ENCODE results near the gene RAB31.

DNA sequence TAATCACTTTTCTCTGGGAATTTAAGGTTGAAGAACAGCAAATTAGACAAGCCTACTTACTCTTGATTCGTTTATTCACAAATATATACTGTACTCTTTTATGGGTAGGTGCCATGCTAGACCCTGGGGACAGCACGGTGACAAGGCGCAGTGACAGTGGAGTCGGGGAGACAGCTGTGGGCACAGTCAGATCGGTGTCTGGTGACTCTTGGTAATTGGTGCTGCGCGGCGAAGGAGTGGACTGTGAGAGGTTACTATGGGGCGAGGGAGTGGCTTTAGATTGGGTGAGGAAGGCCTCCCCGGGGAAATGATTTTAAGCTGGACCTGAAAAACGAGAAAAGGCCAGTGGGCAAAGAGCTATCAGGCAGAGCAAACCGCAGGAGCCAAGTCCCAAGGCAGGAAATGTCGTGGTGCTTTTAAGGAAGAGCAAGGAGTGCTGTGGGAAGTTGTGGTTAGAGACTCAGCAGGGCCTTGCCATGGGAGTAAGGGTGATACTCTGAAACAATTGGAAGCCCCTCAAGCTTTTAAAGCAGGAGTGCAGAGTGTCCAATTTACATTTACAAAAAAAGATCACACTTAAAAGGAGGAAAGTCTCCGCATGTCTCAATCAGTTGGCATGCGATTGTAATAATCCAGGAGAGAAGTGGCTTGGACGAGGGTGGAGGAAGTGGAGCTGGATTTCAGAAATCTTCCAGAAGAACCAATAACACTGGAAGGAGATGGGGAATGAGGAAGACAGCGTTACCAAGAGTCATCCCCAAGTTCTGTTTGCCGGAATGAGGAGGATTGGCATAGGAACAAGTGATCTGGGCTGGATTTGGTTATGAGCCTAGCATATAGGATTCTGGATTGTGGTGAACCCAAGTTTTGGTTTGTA is 141.5 kb downstream of the RAB31 start:
- TF ChIP-seq, protein P1, sequence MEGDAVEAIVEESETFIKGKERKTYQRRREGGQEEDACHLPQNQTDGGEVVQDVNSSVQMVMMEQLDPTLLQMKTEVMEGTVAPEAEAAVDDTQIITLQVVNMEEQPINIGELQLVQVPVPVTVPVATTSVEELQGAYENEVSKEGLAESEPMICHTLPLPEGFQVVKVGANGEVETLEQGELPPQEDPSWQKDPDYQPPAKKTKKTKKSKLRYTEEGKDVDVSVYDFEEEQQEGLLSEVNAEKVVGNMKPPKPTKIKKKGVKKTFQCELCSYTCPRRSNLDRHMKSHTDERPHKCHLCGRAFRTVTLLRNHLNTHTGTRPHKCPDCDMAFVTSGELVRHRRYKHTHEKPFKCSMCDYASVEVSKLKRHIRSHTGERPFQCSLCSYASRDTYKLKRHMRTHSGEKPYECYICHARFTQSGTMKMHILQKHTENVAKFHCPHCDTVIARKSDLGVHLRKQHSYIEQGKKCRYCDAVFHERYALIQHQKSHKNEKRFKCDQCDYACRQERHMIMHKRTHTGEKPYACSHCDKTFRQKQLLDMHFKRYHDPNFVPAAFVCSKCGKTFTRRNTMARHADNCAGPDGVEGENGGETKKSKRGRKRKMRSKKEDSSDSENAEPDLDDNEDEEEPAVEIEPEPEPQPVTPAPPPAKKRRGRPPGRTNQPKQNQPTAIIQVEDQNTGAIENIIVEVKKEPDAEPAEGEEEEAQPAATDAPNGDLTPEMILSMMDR (IDR thresholded peaks at IDR 0.05), result no peak
- TF ChIP-seq, protein P2, sequence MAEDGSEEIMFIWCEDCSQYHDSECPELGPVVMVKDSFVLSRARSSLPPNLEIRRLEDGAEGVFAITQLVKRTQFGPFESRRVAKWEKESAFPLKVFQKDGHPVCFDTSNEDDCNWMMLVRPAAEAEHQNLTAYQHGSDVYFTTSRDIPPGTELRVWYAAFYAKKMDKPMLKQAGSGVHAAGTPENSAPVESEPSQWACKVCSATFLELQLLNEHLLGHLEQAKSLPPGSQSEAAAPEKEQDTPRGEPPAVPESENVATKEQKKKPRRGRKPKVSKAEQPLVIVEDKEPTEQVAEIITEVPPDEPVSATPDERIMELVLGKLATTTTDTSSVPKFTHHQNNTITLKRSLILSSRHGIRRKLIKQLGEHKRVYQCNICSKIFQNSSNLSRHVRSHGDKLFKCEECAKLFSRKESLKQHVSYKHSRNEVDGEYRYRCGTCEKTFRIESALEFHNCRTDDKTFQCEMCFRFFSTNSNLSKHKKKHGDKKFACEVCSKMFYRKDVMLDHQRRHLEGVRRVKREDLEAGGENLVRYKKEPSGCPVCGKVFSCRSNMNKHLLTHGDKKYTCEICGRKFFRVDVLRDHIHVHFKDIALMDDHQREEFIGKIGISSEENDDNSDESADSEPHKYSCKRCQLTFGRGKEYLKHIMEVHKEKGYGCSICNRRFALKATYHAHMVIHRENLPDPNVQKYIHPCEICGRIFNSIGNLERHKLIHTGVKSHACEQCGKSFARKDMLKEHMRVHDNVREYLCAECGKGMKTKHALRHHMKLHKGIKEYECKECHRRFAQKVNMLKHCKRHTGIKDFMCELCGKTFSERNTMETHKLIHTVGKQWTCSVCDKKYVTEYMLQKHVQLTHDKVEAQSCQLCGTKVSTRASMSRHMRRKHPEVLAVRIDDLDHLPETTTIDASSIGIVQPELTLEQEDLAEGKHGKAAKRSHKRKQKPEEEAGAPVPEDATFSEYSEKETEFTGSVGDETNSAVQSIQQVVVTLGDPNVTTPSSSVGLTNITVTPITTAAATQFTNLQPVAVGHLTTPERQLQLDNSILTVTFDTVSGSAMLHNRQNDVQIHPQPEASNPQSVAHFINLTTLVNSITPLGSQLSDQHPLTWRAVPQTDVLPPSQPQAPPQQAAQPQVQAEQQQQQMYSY (CRISPR knock-in tag; IDR thresholded peaks at IDR 0.05), result no peak
- TF ChIP-seq CREB1 (CRISPR knock-in tag; IDR thresholded peaks at IDR 0.05) (no peak), JUN (CRISPR knock-in tag; IDR thresholded peaks at IDR 0.05) (no peak), ESRRA (CRISPR knock-in tag; IDR thresholded peaks at IDR 0.05; ENCODE audit: borderline replicate concordance) (no peak), SMAD4 (CRISPR knock-in tag; IDR thresholded peaks at IDR 0.05) (no peak), CBFB (CRISPR knock-in tag; IDR thresholded peaks at IDR 0.05; ENCODE audit: low read depth) (no peak), NR2C2 (CRISPR knock-in tag; IDR thresholded peaks at IDR 0.05) (no peak), TEAD4 (CRISPR knock-in tag; IDR thresholded peaks at IDR 0.05) (no peak)

Data from WTC11 (cell line).